ENCODE measurements around the gene CACNB2.

DNA sequence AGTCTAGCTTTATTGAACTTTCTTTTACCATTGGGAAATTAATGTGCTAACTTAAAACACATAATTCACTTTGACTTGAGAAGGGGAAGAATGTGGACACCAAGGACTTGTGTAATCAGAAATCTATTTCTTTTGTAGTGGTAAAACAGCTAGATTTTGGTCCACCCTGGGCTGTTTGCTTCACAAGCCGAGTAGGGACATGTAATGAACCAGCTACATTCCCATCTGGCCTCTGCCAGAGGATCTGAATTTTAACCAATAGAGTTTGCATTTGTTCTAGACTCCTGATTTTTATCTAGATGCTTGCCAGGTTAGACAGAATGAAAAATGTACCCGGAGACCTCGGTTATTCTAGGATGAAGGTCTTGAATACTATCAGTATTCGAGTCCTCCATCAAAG, 1.9 kb downstream of the CACNB2 start:
- TF ChIP-seq, protein P1, sequence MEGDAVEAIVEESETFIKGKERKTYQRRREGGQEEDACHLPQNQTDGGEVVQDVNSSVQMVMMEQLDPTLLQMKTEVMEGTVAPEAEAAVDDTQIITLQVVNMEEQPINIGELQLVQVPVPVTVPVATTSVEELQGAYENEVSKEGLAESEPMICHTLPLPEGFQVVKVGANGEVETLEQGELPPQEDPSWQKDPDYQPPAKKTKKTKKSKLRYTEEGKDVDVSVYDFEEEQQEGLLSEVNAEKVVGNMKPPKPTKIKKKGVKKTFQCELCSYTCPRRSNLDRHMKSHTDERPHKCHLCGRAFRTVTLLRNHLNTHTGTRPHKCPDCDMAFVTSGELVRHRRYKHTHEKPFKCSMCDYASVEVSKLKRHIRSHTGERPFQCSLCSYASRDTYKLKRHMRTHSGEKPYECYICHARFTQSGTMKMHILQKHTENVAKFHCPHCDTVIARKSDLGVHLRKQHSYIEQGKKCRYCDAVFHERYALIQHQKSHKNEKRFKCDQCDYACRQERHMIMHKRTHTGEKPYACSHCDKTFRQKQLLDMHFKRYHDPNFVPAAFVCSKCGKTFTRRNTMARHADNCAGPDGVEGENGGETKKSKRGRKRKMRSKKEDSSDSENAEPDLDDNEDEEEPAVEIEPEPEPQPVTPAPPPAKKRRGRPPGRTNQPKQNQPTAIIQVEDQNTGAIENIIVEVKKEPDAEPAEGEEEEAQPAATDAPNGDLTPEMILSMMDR (conservative IDR thresholded peaks at IDR 0.05 in 1 of 2, IDR thresholded peaks at IDR 0.05 in 1 of 2; ENCODE audit: extremely low read depth in 1 of 2, insufficient read depth in 1 of 2, low read depth in 1 of 2, low read length in 2 of 2): no peak
- TF ChIP-seq EZH2 (IDR thresholded peaks at IDR 0.05; ENCODE audit: borderline replicate concordance, low read length): no peak
